HG02610 (cell line): ENCODE results near the gene USP9X.
"Not testable (repeated sequence)": the region's sequence is repeated elsewhere in the genome, so short reads cannot be mapped to it uniquely, and the experiment has no call there.

Source experiments
- ATAC-seq: cut with Tn5 transposase; IDR thresholded peaks from one replicate; pipeline ENCODE4 v1.9.1; 2021; ENCODE audit warnings: mild to moderate bottlenecking, moderate library complexity; ENCODE audit not compliant: unreplicated experiment

The USP9X gene

GRCh38 chrX:41122664-41123257 is 37.5 kb downstream of the USP9X start:
- no peak for ATAC-seq

- ATAC-seq = no peak
Measured at GRCh38 chrX:41127477-41128192, 42.4 kb downstream of the USP9X start.

GRCh38 chrX:41128955-41129354 is 43.7 kb downstream of the USP9X start:
- no peak for ATAC-seq

GRCh38 chrX:41131766-41132165 is 46.5 kb downstream of the USP9X start:
- no peak for ATAC-seq

GRCh38 chrX:41133551-41133950 is 48.3 kb downstream of the USP9X start:
- ATAC-seq = no peak

- ATAC-seq = no peak
Measured at GRCh38 chrX:41137589-41137988, 52.3 kb downstream of the USP9X start.

- ATAC-seq = no peak
Measured at GRCh38 chrX:41142130-41142910, 57.1 kb downstream of the USP9X start.

- no peak for ATAC-seq
Measured at GRCh38 chrX:41144873-41145272, 59.6 kb downstream of the USP9X start.

- no peak for ATAC-seq
Measured at GRCh38 chrX:41145920-41146608, 60.8 kb downstream of the USP9X start.

GRCh38 chrX:41148553-41148952 is 63.3 kb downstream of the USP9X start:
- no peak for ATAC-seq

GRCh38 chrX:41150043-41150442 is 64.8 kb downstream of the USP9X start:
- ATAC-seq = no peak

- ATAC-seq = not testable (repeated sequence)
Measured at GRCh38 chrX:41151726-41152125, 66.5 kb downstream of the USP9X start.

GRCh38 chrX:41152221-41152620 is 67.0 kb downstream of the USP9X start:
- ATAC-seq = no peak

GRCh38 chrX:41153448-41153847 is 68.2 kb downstream of the USP9X start:
- no peak for ATAC-seq

- ATAC-seq = no peak
Measured at GRCh38 chrX:41153957-41154356, 68.7 kb downstream of the USP9X start.

- no peak for ATAC-seq
Measured at GRCh38 chrX:41164449-41164848, 79.2 kb downstream of the USP9X start.

GRCh38 chrX:41167888-41168287 is 82.6 kb downstream of the USP9X start:
- ATAC-seq = no peak

GRCh38 chrX:41176263-41176662 is 91.0 kb downstream of the USP9X start:
- no peak for ATAC-seq

- ATAC-seq = no peak
Measured at GRCh38 chrX:41177297-41177696, 92.1 kb downstream of the USP9X start.

GRCh38 chrX:41178201-41178600 is 93.0 kb downstream of the USP9X start:
- no peak for ATAC-seq

GRCh38 chrX:41180194-41180908 is 95.1 kb downstream of the USP9X start:
- ATAC-seq = peak; percentile 66
